Measurements from ENCODE around the gene RAD51B.

GRCh38 chr14:68724914-68725313, 905.3 kb downstream of the RAD51B start:
- TF ChIP-seq ERG (CRISPR knock-in tag; IDR thresholded peaks at IDR 0.05) (no peak), HMGA2 (CRISPR knock-in tag; IDR thresholded peaks at IDR 0.05) (no peak), ZNF416 (CRISPR knock-in tag; IDR thresholded peaks at IDR 0.05) (no peak), E2F1 (CRISPR knock-in tag; IDR thresholded peaks at IDR 0.05) (no peak), NFYB (CRISPR knock-in tag; conservative IDR thresholded peaks at IDR 0.05; ENCODE audit: low read depth) (no peak), CTCF (IDR thresholded peaks at IDR 0.05) (no peak), USF2 (CRISPR knock-in tag; IDR thresholded peaks at IDR 0.05) (no peak), JUN (CRISPR knock-in tag; IDR thresholded peaks at IDR 0.05) (no peak), ZNF138 (CRISPR knock-in tag; conservative IDR thresholded peaks at IDR 0.05) (no peak), ZSCAN18 (CRISPR knock-in tag; IDR thresholded peaks at IDR 0.05) (no peak)
